HepG2 (cell line): ENCODE measurements around the gene FUT1. TPM values are rescaled to one million over a fixed set of nuclear protein-coding genes. Genes with fewer than 3 reads are reported as not detected.

Experiments
- ATF7 ChIP-seq, 2 experiments: fragments of 450-650 bp in 1 of 2; sonication (generic) in 1 of 2; formaldehyde crosslinking in 1 of 2; IDR thresholded peaks; 2 replicates each; pipeline versions ENCODE4 v1.4.0 to v1.6.1; 2016 to 2020; ENCODE audit warnings: antibody characterized with exemption in 1 of 2, mild to moderate bottlenecking in 1 of 2, missing genetic modification reagents in 1 of 2
- CREB1 ChIP-seq, 2 experiments: fragments of 450-650 bp in 1 of 2; IDR thresholded peaks; 2 replicates each; pipeline ENCODE4 v1.6.1; 2016 to 2017; ENCODE audit warnings: control low read depth in 1 of 2, mild to moderate bottlenecking in 1 of 2, missing compliant biosample characterization in 1 of 2, missing genetic modification characterization in 1 of 2
- CREM ChIP-seq, 2 experiments: sonication (generic) in 1 of 2; formaldehyde crosslinking in 1 of 2; IDR thresholded peaks; 2 replicates each; pipeline versions ENCODE4 v1.4.0 to v1.6.1; 2016 to 2020; ENCODE audit warnings: antibody characterized with exemption in 1 of 2, mild to moderate bottlenecking in 1 of 2, missing genetic modification reagents in 1 of 2
- ELF1 ChIP-seq: sonication (generic); formaldehyde crosslinking; IDR thresholded peaks from 2 replicates; pipeline ENCODE4 v1.4.0; 2020; ENCODE audit warnings: missing genetic modification reagents
- GABPB1 ChIP-seq: IDR thresholded peaks from 2 replicates; pipeline ENCODE4 v1.6.1; 2016; ENCODE audit warnings: mild to moderate bottlenecking, missing genetic modification reagents, moderate library complexity, missing compliant biosample characterization
- GATAD2A ChIP-seq: IDR thresholded peaks from 2 replicates; pipeline ENCODE4 v1.6.1; 2016
- MBD4 ChIP-seq: IDR thresholded peaks from 2 replicates; pipeline ENCODE4 v1.6.1; 2012; ENCODE audit warnings: low read length, inconsistent platforms, borderline replicate concordance
- MEIS1 ChIP-seq: sonication (generic); formaldehyde crosslinking; IDR thresholded peaks from 2 replicates; pipeline ENCODE4 v1.9.0; 2021; ENCODE audit warnings: mild to moderate bottlenecking, missing genetic modification reagents, moderate library complexity, borderline replicate concordance
- TAF15 ChIP-seq: fragments of 200-400 bp; formaldehyde crosslinking; IDR thresholded peaks from one replicate; pipeline ENCODE4 v1.6.1; 2018; ENCODE audit warnings: mild to moderate bottlenecking, low read depth, low read length; ENCODE audit not compliant: poor library complexity, severe bottlenecking
- TEF ChIP-seq: sonication (generic); formaldehyde crosslinking; IDR thresholded peaks from 2 replicates; pipeline ENCODE4 v1.5.0; 2020; ENCODE audit warnings: missing genetic modification reagents
- THAP11 ChIP-seq: IDR thresholded peaks from 2 replicates; pipeline ENCODE4 v1.6.1; 2016; ENCODE audit warnings: missing biosample characterization, missing genetic modification reagents
- ZBTB38 ChIP-seq: sonication (generic); formaldehyde crosslinking; IDR thresholded peaks from 2 replicates; pipeline ENCODE4 v1.5.1; 2020; ENCODE audit warnings: mild to moderate bottlenecking, missing genetic modification reagents
- ZFP91 ChIP-seq: sonication (generic); formaldehyde crosslinking; IDR thresholded peaks from 2 replicates; pipeline ENCODE4 v1.9.0; 2022; ENCODE audit warnings: missing genetic modification reagents, mild to moderate bottlenecking, borderline replicate concordance
- ZNF143 ChIP-seq: sonication (generic); formaldehyde crosslinking; IDR thresholded peaks from 2 replicates; pipeline ENCODE4 v1.4.0; 2020; ENCODE audit warnings: missing genetic modification reagents
- ZNF616 ChIP-seq: sonication (generic); formaldehyde crosslinking; IDR thresholded peaks from 2 replicates; pipeline ENCODE4 v1.5.0; 2020; ENCODE audit warnings: low read depth, mild to moderate bottlenecking, missing genetic modification reagents
- ZNF761 ChIP-seq: sonication (generic); formaldehyde crosslinking; conservative IDR thresholded peaks from 2 replicates; pipeline ENCODE4 v1.4.0; 2020; ENCODE audit warnings: mild to moderate bottlenecking, missing genetic modification reagents
- polyA plus RNA-seq, 8 experiments: library from polyadenylated mRNA; depleted of rRNA in 3 of 8; stranded (reverse) in 7 of 8; unstranded in 1 of 8; fragments of >200 nt; fragmentation: Illumina TruSeq in 4 of 8; extraction: Trizol in 4 of 8; gene quantifications; 2 replicates each; pipeline versions ENCODE4 v1.2.1 to v1.2.3, GENCODE V29; 2011 to 2016; ENCODE audit warnings: low read depth in 4 of 8, missing spikeins in 1 of 8, mixed read lengths in 1 of 8; ENCODE audit not compliant: insufficient read depth in 1 of 8
- total RNA-seq, 5 experiments: library from RNA; depleted of rRNA; stranded (reverse); fragments of >200 nt; fragmentation: Illumina TruSeq; extraction: Trizol; gene quantifications; 2 replicates each; pipeline ENCODE4 v1.2.3, GENCODE V29; 2016; ENCODE audit warnings: low read depth in 1 of 5
- TF ChIP-seq, protein P1 (sequence below): IDR thresholded peaks from 2 replicates; pipeline ENCODE4 v1.6.1; 2012; ENCODE audit warnings: inconsistent platforms
- TF ChIP-seq, protein P2 (sequence below): sonication (generic); formaldehyde crosslinking; IDR thresholded peaks from 2 replicates; pipeline ENCODE4 v1.4.0; 2020; ENCODE audit warnings: missing genetic modification reagents
- TF ChIP-seq, protein P3 (sequence below): sonication (generic); formaldehyde crosslinking; IDR thresholded peaks from 2 replicates; pipeline ENCODE4 v1.4.0; 2020; ENCODE audit warnings: missing genetic modification reagents, mild to moderate bottlenecking, borderline replicate concordance

The FUT1 gene
- total and polyA plus RNA-seq, 2 of the 13 experiments (the other 11 are each of a cell fraction or from before 2014, with no cell fraction given): 0.07 to 1.1 TPM

GRCh38 chr19:48746738-48747575 is 5.5 kb downstream of the FUT1 start, which contains the start of gene IZUMO1 (continued):
- no peak for TF ChIP-seq ZFP91
- TF ChIP-seq ZNF761 (CRISPR knock-in tag): no peak
- TF ChIP-seq CREM (IDR thresholded peaks at IDR 0.05): peak; percentile 93
- no peak for TF ChIP-seq CREM (CRISPR knock-in tag; IDR thresholded peaks at IDR 0.05)
- peak; percentile 17; the same call in 1 of the 2 replicates for TF ChIP-seq GATAD2A
- TF ChIP-seq TEF: no peak
- peak; percentile 99 for TF ChIP-seq THAP11 (CRISPR knock-in tag)
- 0 out of 2 replicates have a peak, but pooled peaks have one; percentile 33 for TF ChIP-seq ZBTB38 (CRISPR knock-in tag)
- no peak for TF ChIP-seq TAF15
- TF ChIP-seq, protein P1, sequence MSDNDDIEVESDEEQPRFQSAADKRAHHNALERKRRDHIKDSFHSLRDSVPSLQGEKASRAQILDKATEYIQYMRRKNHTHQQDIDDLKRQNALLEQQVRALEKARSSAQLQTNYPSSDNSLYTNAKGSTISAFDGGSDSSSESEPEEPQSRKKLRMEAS: no peak
- TF ChIP-seq CREB1 (IDR thresholded peaks at IDR 0.05): peak; percentile 95
- no peak; the same call in 1 of the 2 replicates for TF ChIP-seq CREB1 (CRISPR knock-in tag; IDR thresholded peaks at IDR 0.05)
- TF ChIP-seq MEIS1 (CRISPR knock-in tag): no peak
- TF ChIP-seq ZNF143 (CRISPR knock-in tag): peak; percentile 92
- TF ChIP-seq ZNF616 (CRISPR knock-in tag): no peak
- peak; percentile 44; the same call in 1 of the 2 replicates for TF ChIP-seq GABPB1
- TF ChIP-seq ELF1 (CRISPR knock-in tag): peak; percentile 16; the same call in 1 of the 2 replicates
- TF ChIP-seq, protein P2, sequence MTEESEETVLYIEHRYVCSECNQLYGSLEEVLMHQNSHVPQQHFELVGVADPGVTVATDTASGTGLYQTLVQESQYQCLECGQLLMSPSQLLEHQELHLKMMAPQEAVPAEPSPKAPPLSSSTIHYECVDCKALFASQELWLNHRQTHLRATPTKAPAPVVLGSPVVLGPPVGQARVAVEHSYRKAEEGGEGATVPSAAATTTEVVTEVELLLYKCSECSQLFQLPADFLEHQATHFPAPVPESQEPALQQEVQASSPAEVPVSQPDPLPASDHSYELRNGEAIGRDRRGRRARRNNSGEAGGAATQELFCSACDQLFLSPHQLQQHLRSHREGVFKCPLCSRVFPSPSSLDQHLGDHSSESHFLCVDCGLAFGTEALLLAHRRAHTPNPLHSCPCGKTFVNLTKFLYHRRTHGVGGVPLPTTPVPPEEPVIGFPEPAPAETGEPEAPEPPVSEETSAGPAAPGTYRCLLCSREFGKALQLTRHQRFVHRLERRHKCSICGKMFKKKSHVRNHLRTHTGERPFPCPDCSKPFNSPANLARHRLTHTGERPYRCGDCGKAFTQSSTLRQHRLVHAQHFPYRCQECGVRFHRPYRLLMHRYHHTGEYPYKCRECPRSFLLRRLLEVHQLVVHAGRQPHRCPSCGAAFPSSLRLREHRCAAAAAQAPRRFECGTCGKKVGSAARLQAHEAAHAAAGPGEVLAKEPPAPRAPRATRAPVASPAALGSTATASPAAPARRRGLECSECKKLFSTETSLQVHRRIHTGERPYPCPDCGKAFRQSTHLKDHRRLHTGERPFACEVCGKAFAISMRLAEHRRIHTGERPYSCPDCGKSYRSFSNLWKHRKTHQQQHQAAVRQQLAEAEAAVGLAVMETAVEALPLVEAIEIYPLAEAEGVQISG (CRISPR knock-in tag): 0 out of 2 replicates have a peak, but pooled peaks have one; percentile 31
- TF ChIP-seq ATF7 (IDR thresholded peaks at IDR 0.05): peak; percentile 79
- no peak for TF ChIP-seq ATF7 (CRISPR knock-in tag; IDR thresholded peaks at IDR 0.05)
- TF ChIP-seq, protein P3, sequence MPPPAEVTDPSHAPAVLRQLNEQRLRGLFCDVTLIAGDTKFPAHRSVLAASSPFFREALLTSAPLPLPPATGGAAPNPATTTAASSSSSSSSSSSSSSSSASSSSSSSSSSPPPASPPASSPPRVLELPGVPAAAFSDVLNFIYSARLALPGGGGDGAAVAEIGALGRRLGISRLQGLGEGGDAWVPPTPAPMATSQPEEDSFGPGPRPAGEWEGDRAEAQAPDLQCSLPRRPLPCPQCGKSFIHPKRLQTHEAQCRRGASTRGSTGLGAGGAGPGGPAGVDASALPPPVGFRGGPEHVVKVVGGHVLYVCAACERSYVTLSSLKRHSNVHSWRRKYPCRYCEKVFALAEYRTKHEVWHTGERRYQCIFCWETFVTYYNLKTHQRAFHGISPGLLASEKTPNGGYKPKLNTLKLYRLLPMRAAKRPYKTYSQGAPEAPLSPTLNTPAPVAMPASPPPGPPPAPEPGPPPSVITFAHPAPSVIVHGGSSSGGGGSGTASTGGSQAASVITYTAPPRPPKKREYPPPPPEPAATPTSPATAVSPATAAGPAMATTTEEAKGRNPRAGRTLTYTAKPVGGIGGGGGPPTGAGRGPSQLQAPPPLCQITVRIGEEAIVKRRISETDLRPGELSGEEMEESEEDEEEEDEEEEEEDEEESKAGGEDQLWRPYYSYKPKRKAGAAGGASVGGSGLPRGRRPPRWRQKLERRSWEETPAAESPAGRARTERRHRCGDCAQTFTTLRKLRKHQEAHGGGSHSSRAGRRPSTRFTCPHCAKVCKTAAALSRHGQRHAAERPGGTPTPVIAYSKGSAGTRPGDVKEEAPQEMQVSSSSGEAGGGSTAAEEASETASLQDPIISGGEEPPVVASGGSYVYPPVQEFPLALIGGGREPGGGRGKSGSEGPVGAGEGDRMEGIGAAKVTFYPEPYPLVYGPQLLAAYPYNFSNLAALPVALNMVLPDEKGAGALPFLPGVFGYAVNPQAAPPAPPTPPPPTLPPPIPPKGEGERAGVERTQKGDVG (CRISPR knock-in tag): 0 out of 2 replicates have a peak, but pooled peaks have one; percentile 26
- no peak for TF ChIP-seq MBD4
